Right lung (tissue), 5 donors: Measurements from ENCODE around the gene PDHX. TPM values are rescaled to one million over a fixed set of nuclear protein-coding genes. Genes with fewer than 3 reads are reported as not detected.

Source experiments
- DNase-seq, 2 donors: peaks; one replicate each; pipeline ENCODE4 v3.0.0-alpha.2; 2013
- polyA plus RNA-seq, 5 donors: library from polyadenylated mRNA; unstranded; fragments of 120-200 nt; gene quantifications; one replicate each; pipeline versions ENCODE4 v1.2.1 to v1.2.3, GENCODE V29; 2013; ENCODE audit warnings: inconsistent platforms in 1 of 5, low replicate concordance in 1 of 5; ENCODE audit not compliant: insufficient read length in 5 of 5, insufficient read depth in 1 of 5

The PDHX gene
- polyA plus RNA-seq, 5 donors = 29.1 to 41.0 (median 35.2) TPM

- no peak for DNase-seq
Observed at GRCh38 chr11:34987617-34988016, 71.2 kb downstream of the PDHX start.

GRCh38 chr11:34988294-34989255 lies 72.2 kb downstream of the PDHX start:
- no peak for DNase-seq

DNA sequence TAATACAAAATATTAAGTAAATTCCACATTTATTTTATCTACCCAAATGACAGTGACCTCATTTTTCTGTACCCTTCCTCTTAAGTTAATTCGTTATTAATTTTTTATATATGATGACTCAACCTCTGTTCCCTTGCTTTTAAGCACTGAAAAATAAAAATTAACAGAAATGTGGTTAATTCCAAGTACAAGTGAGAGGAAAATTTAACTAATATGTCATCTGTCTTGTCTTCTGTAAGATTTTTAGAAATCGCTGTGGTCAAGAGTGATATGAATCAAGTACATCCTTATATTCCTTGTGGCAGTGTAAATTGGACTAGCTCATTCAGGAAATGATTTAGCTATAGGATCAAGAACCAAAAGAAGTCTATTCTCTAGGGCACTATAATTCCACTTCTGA lies 74.5 kb downstream of the PDHX start:
- no peak for DNase-seq

DNA sequence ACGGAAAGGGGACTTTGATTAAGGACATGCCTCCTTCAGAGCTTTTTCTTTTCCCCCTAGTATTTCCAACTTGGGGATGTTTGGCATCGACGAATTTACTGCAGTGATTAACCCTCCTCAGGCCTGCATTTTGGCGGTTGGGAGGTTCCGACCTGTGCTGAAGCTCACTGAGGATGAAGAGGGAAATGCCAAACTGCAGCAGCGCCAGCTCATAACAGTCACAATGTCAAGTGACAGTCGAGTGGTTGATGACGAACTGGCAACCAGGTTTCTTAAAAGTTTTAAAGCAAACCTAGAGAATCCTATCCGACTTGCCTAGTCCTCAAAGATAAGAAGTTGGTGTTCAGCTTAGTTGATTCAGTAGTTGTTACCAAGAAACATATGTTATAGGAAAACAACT lies 78.4 kb downstream of the PDHX start:
- DNase-seq = no peak

DNA sequence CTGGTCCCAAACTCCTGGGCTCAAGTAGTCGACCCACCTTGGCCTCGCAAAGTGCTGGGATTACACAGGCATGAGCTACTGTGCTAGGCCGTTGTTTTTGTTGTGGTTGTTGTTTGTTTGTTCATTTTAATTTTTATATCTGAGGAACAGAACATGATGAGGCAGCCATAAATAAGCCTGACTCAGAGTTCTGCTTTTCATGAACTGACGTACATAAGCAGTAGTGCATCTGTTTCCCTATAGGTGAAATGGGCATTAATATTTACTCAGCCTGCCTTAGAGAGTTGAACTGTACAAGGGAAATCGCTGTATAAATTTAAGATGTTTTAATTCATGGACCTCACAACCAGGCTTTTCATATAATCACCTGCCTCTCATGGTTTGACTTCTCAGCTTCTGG lies 80.5 kb downstream of the PDHX start:
- DNase-seq = no peak

- DNase-seq = no peak
Observed at GRCh38 chr11:34997952-34998528, 81.6 kb downstream of the PDHX start.

GRCh38 chr11:34999453-34999852 lies 83.0 kb downstream of the PDHX start:
- no peak for DNase-seq

- no peak for DNase-seq
Observed at GRCh38 chr11:35003186-35003585, 86.8 kb downstream of the PDHX start.

GRCh38 chr11:35003658-35004057 lies 87.2 kb downstream of the PDHX start:
- DNase-seq = no peak

GRCh38 chr11:35005141-35005780 lies 88.8 kb downstream of the PDHX start:
- DNase-seq = peak in 1 of 2 donors; percentile 45

DNA sequence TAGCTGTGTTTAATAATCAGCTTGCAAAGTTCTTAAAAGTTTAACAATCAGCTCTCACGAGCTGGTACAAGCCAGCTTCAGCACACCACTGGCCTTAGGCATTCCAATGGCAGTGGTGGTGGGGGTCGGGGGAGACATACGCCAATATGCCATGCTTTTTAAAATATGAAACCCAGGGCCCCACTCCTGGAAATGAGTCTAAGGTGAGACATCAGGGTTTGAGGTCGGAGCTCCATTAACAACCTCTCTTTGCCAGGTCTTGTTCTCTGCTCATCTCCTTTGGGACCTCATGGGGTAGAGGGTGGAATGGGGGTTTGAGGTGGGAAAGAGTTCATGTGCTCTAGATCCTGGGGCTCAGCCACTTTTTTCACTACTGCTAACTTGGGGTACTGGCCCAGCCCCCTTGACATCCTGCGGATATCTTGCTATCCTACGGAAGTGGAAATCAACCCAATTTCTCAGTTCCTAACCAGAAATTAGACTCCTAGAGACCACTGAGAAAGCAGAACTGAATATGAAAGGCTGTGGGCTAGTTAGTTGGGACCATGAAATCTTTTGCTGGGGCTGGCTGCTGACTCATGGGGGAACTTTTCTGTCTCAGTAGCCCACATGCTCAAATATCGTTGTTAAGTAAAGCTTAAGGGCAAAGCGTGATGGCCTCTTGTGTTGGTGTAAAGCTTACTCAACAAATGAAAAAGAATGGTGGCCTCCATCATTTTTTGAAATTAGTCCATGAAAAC lies 90.1 kb downstream of the PDHX start:
- no peak for DNase-seq

GRCh38 chr11:35007277-35007676 lies 90.9 kb downstream of the PDHX start:
- no peak for DNase-seq

DNA sequence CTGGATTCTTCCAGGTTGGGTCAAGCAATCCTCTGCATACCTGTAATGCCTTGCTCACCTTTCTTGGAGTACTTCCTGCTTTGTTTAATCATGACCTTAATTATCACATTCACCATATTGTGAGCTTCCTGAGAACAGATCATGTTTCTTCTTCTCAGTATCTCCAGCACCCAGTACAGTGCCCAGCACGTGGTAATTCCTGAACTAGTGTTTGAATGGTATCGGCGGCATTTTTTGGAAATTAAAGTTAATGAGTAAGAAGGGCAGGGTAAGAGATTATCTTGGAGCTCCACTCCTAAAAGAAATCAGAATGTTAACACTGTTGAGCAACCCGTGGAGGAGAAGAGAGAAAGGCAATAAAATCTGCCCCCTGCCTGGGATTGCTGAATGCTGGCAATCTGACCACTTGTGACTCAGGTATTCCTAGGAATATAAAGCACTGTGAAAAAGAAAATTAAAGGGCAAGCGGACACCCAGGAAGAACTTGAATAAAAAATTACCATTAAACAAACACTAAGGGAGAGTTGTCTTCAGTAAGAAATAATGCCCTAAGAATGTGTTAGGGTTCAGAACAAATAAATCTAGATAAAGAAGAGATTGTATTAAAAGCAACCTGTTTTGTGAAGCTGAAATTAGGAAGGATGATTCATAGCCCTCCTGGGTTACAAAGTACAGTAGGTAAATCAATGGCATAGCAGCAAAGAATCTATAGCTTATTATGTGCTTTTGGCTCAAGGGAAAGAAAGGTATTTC lies 92.9 kb downstream of the PDHX start:
- no peak for DNase-seq

- DNase-seq = no peak
Observed at GRCh38 chr11:35009944-35010342, 93.5 kb downstream of the PDHX start.

- DNase-seq = no peak
Observed at GRCh38 chr11:35010654-35011053, 94.2 kb downstream of the PDHX start.

GRCh38 chr11:35011389-35011788 lies 95.0 kb downstream of the PDHX start:
- peak in 1 of 2 donors; percentile 53 for DNase-seq

- no peak for DNase-seq
Observed at GRCh38 chr11:35011944-35012343, 95.5 kb downstream of the PDHX start.

- DNase-seq = no peak
Observed at GRCh38 chr11:35012467-35013191, 96.2 kb downstream of the PDHX start.

DNA sequence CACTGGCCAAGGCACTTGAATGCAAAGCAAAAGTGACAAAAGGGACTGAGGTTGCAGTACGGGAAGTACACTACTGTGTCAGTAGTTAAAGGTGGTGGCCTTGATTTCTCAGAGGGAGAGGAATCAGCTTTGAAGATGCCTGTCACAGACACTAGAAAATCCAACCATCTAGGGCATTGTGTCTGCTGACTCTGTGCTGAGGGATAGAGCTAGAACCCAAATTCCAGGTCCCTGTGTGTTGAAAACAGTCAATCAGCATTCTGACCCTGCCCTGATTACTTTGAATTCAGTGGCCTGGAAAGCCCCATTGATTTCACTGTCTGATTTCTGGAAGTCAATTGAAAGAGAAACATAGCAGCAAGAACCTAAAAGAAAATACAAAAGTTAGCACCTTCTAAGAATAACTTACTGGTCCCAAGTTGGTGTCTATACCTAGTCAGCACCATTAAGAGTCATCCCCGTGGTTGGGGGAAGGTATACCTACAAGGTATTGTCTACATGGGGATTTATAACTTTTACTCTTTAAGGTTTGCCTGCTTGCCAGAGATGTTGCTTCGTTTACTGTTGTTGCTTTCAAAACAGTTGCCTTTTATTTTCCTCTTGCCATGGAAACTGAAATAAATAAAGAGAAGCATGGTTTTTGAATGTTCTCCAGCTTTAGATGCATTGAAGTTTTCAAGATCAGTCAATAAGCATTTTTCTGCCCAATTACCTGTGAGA lies 97.3 kb downstream of the PDHX start:
- peak; percentile 54 to 59 for DNase-seq

DNA sequence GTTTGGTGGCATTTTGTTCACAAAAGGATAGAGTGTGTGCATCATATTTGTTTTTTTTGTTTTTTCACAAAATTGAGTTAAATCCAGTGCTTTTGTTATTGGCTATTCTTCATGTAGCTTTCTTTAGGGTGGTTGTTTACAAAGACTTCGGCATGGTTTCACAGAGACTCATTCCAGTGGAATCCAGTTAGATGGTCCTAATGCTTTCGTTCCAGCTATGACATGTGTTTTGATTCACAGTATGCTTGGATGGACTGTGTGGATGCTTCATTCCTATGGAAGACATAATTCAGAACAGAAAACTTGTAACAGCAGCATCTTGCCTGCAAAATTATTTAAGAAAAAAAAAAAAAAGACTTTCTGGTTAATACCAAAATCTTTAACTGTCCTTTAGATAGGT lies 97.9 kb downstream of the PDHX start:
- peak in 1 of 2 donors; percentile 32 for DNase-seq
